Osteocyte (in vitro differentiated cells): ENCODE data around the gene DENND1A. TPM values are rescaled to one million over a fixed set of nuclear protein-coding genes. Genes with fewer than 3 reads are reported as not detected.
A peak's percentile ranks its signal among the peaks of the same experiment; 100 is the strongest.
"Not testable (repeated sequence)": the region's sequence is repeated elsewhere in the genome, so short reads cannot be mapped to it uniquely, and the experiment has no call there.

Experiments
- DNase-seq: peaks from one replicate; pipeline ENCODE4 v3.0.0; 2021; ENCODE audit warnings: mixed read lengths; ENCODE audit not compliant: unreplicated experiment; ENCODE audit errors: extremely low spot score
- H3K27ac Mint-ChIP-seq: one replicate; pipeline ENCODE4 v1.8.0; 2021; ENCODE audit warnings: mild to moderate bottlenecking, mixed read lengths; ENCODE audit not compliant: unreplicated experiment
- H3K27me3 Mint-ChIP-seq: one replicate; pipeline ENCODE4 v1.8.0; 2021; ENCODE audit warnings: mixed read lengths; ENCODE audit not compliant: unreplicated experiment
- H3K36me3 Mint-ChIP-seq: one replicate; pipeline ENCODE4 v1.8.0; 2021; ENCODE audit warnings: mixed read lengths; ENCODE audit not compliant: unreplicated experiment
- H3K4me1 Mint-ChIP-seq: one replicate; pipeline ENCODE4 v1.8.0; 2021; ENCODE audit warnings: mixed read lengths; ENCODE audit not compliant: unreplicated experiment
- H3K4me3 Mint-ChIP-seq: one replicate; pipeline ENCODE4 v1.8.0; 2021; ENCODE audit warnings: mild to moderate bottlenecking, moderate library complexity, mixed read lengths; ENCODE audit not compliant: unreplicated experiment
- H3K9me3 Mint-ChIP-seq: one replicate; pipeline ENCODE4 v1.8.0; 2021; ENCODE audit warnings: mixed read lengths; ENCODE audit not compliant: unreplicated experiment
- CTCF ChIP-seq: fragments of 200-600 bp; sonication (generic); IDR thresholded peaks from 2 replicates; pipeline ENCODE4 v1.5.0; 2021; ENCODE audit warnings: antibody characterized with exemption, mild to moderate bottlenecking, moderate library complexity
- long read RNA-seq: library from polyadenylated mRNA; unstranded; transcript quantifications from one replicate; pipeline ENCODE4 v2.0.0, GENCODE V29; 2021
- total RNA-seq: library from RNA; stranded (reverse); gene quantifications from 2 replicates; pipeline ENCODE4 v1.2.1, GENCODE V29; 2021

Gene DENND1A
- 19.8 and 21.6 TPM in 2 replicates for total RNA-seq
- long read RNA-seq, partial matches to known transcripts = 0 of 6 reads
- long read RNA-seq, other reads (novel, unspliced or antisense) = 6 of 6 reads

GRCh38 chr9:123929870-123930831 lies at the start of gene DENND1A:
DENND1A (minus strand) TSS chr9:123930126; CDS start chr9:123929905, 221 bp downstream.
- Mint-ChIP-seq H3K4me3 (peak within 1 kb of the TSS; percentile 81), H3K27me3 (peaks cover 25% of the 10 kb centered on the region), H3K4me1 (peaks cover 29% of the 10 kb centered on the region), H3K36me3 (no peaks in the 10 kb centered on the region), H3K27ac (peak within 1 kb of the TSS; percentile 73), H3K9me3 (no peaks in the 10 kb centered on the region)
- peak; percentile 95 for DNase-seq
- TF ChIP-seq CTCF = no peak

- H3K9me3 Mint-ChIP-seq = no peaks in the 10 kb centered on the region
- no peak overlapping the region for H3K27ac Mint-ChIP-seq
- H3K4me3 Mint-ChIP-seq = no peak overlapping the region
- H3K4me1 Mint-ChIP-seq = no peaks in the 10 kb centered on the region
- H3K27me3 Mint-ChIP-seq = peaks cover 49% of the 10 kb centered on the region
- DNase-seq = no peak
- TF ChIP-seq CTCF = no peak
- H3K36me3 Mint-ChIP-seq = no peaks in the 10 kb centered on the region
Observed at GRCh38 chr9:123978981-123979380, 49.1 kb upstream of the DENND1A start.

- H3K36me3 Mint-ChIP-seq, DNase-seq, H3K4me3 Mint-ChIP-seq, H3K27ac Mint-ChIP-seq, H3K4me1 Mint-ChIP-seq, H3K9me3 Mint-ChIP-seq: not testable (repeated sequence)
- H3K27me3 Mint-ChIP-seq = peaks cover 35% of the 10 kb centered on the region
Observed at GRCh38 chr9:123976579-123976978, 46.7 kb upstream of the DENND1A start.

- no peak for DNase-seq
- Mint-ChIP-seq H3K27me3 (peaks cover 28% of the 10 kb centered on the region), H3K4me1 (no peaks in the 10 kb centered on the region), H3K4me3 (no peak overlapping the region), H3K9me3 (no peaks in the 10 kb centered on the region), H3K27ac (no peak overlapping the region), H3K36me3 (no peaks in the 10 kb centered on the region)
- no peak for TF ChIP-seq CTCF
Observed at GRCh38 chr9:123975871-123976270, 45.9 kb upstream of the DENND1A start.

GRCh38 chr9:123974471-123974870 lies 44.5 kb upstream of the DENND1A start:
- no peak for DNase-seq
- H3K27ac Mint-ChIP-seq = no peak overlapping the region
- peaks cover 22% of the 10 kb centered on the region for H3K27me3 Mint-ChIP-seq
- H3K4me3 Mint-ChIP-seq = no peak overlapping the region
- H3K4me1 Mint-ChIP-seq = no peaks in the 10 kb centered on the region
- TF ChIP-seq CTCF = no peak
- H3K9me3 Mint-ChIP-seq = no peaks in the 10 kb centered on the region
- H3K36me3 Mint-ChIP-seq = no peaks in the 10 kb centered on the region
